HL-60/S4 (cell line): ENCODE results near the gene SERINC5.
"Not testable (repeated sequence)": the region's sequence is repeated elsewhere in the genome, so short reads cannot be mapped to it uniquely, and the experiment has no call there.

Experiments
- in situ Hi-C: fragments of 300-500 bp; cut with MboI; formaldehyde crosslinking; loops from 2 replicates; pipeline ENCODE4 v1.14.3; 2022; ENCODE audit warnings: low sequenced_read_pairs

Gene SERINC5

GRCh38 chr5:80111376-80111990, 144.4 kb downstream of the SERINC5 start:
- in situ Hi-C loops = not testable (repeated sequence)

GRCh38 chr5:80109646-80110478, 146.0 kb downstream of the SERINC5 start:
- in situ Hi-C loops = loop anchor here (10.0 kb wide), 1 partner anchor 175 kb away; no protein-coding TSS in a partner anchor

DNA sequence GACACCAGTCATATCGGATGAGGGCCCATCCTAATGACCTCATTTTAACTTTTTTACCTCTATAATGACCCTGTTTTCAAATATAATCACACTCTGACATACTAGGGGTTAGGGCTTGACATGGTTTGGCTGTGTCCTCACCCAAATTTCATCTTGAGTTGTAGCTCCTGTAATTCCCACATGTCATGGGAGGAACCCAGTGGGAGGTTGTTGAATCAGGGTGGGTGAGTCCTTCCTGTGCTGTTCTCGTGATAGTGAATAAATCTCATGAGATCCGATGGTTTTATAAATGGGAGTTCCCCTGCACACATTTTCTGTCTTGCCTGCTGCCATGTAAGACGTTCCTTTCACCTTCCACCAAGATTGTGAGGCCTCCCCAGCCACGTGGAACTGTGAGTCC, 148.9 kb downstream of the SERINC5 start:
- in situ Hi-C loops = loop anchor here (10.0 kb wide), 1 partner anchor 178 kb away; no protein-coding TSS in a partner anchor

GRCh38 chr5:80105698-80106439, 150.0 kb downstream of the SERINC5 start:
- in situ Hi-C loops = loop anchor here (10.0 kb wide), 1 partner anchor 179 kb away; no protein-coding TSS in a partner anchor

GRCh38 chr5:80103371-80103770, 152.5 kb downstream of the SERINC5 start:
- in situ Hi-C loops = loop anchor here (10.0 kb wide), 1 partner anchor 181 kb away; no protein-coding TSS in a partner anchor

DNA sequence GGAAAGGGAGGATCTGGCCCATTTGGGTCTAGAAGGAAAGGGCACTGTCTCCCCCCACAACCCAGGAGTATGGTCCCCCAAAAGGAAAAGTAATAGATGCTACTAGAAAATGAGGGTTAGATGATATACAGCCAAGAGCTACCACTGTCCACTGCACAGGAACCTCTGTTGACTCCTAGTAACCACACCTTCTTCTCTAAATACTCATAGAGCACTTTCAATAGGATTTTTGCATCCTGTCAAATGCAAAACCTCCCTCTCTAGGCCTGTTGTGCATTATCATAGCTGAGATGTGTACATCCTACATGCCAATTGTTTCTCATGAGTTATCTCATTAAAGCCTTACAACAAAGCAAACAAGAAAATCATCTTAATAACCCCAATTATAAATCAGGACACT, 153.9 kb downstream of the SERINC5 start:
- in situ Hi-C loops = loop anchor here (10.0 kb wide), 1 partner anchor 183 kb away; no protein-coding TSS in a partner anchor

DNA sequence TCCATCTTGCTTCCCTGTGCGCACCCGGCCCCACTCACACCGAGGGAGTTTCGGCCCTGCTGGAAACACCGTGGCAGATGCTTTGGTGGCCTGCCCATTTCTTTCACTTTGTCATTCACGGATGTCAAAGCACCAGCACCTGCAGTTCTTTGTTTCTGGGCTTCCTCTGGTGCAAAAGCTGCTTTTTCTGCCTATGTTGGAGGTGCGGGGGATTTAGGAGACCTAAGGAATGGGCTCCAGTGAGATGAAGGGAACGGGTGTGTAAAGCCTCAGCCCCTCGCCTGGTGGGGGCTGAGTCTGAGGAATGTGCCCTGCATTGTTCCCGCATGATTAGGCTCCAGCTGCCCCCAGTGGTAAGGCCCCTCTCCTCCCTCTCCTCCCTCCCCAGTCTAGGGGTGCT, 158.4 kb downstream of the SERINC5 start:
- in situ Hi-C loops = loop anchor here (25.0 kb wide), 2 partner anchors 210 to 1085 kb away; no protein-coding TSS in a partner anchor

DNA sequence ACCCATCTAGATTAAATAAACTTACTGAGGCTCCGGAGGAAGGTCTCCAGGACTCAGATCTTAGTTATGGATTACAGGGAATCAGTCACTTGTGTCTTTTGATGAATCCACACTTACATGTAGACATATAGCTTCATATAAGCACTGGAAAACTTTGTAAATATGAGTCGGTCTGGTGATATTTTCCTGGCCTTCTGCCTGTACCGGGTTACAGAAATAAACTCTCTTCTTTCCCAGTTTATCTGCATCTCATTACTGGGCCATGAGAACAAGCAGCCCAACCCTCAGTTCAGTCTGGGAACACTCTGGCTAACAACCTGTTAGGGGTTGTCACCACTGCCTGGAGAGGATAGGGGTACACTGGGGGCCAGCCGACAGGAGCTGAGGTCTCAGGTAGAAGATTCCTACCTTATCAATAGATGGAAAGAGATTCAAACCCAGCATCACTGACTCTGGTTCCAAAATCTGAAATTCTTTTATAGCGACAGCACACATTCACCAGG, 161.6 kb downstream of the SERINC5 start:
- in situ Hi-C loops = loop anchor here (25.0 kb wide), 2 partner anchors 207 to 1082 kb away; no protein-coding TSS in a partner anchor

DNA sequence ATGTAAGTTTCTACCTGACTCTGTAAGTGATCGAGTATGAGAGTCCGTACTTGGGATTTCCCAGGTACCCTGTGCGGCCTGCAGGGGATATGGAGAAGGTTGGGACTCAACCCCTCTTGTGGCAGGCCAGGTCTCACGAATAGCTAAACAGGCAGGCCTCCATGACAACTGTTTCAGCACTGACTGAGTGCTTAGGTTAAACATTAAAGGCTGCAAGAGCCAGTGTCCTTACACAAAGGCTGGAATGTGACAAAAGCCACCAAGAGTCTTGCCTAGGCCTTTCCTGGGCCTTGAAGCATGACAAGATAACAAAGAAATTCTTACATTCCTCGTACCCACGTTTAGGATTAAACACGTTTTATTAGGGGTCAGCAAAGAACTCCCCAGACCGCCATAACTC, 162.1 kb downstream of the SERINC5 start:
- in situ Hi-C loops = loop anchor here (25.0 kb wide), 2 partner anchors 206 to 1081 kb away; no protein-coding TSS in a partner anchor

DNA sequence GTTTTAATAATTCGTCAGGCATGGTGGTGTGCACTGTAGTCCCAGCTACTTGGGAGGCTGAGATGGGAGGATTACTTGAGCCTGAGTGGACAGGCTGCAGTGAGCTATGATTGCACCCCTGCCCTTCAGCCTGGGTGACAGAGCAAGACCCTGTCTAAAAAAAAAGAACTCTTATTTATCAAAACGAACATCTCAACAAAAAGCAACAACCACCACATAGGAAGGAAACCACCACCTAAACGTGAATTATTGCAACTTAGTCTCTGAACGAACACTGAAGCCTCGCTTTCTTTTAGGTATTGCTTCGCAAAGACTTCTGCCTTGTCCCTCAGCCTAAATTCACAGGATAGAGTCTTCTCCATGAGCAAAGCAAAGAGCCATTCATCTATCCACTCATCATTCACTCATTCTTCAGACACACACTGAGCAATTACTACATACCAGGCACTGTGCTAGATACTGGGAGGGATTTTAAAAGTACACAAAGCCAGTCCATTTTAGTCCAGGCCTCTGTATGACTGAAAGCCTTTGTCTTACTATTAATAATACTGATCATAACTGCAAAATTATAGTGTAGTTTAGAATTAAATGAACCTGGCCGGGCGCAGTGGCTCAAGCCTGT, 163.3 kb downstream of the SERINC5 start:
- in situ Hi-C loops = loop anchor here (25.0 kb wide), 2 partner anchors 205 to 1080 kb away; no protein-coding TSS in a partner anchor

DNA sequence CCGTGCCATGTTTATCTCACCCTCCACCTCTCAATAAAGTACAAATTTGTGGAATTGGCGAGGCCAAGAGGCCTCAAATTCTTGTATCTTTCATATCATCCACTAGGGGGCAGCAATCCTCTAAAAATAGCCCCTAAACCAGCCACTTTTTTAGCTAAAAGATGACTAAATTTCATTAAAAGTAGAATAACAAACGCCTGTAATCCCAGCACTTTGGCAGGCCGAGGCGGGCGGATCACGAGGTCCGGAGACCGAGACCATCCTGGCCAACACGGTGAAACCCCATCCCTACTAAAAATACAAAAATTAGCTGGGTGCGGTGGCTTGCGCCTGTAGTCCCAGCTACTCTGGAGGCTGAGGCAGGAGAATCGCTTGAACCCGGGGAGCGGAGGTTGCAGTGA, 164.1 kb downstream of the SERINC5 start:
- in situ Hi-C loops = loop anchor here (25.0 kb wide), 2 partner anchors 204 to 1079 kb away; no protein-coding TSS in a partner anchor

DNA sequence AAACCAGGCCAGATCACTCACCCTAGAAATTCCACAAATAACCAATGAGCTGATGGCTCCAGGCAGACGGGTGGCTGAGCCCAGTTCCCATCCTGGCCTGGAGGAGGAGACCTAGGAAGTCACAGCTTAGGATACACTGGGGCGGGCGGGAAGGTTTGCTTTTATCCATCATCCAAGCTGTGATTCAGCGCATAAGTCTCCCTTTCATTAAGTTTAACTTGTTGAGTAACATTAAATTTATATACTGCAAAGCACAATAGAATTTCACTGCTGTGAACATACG, 165.0 kb downstream of the SERINC5 start:
- in situ Hi-C loops = loop anchor here (25.0 kb wide), 2 partner anchors 204 to 1079 kb away; no protein-coding TSS in a partner anchor

DNA sequence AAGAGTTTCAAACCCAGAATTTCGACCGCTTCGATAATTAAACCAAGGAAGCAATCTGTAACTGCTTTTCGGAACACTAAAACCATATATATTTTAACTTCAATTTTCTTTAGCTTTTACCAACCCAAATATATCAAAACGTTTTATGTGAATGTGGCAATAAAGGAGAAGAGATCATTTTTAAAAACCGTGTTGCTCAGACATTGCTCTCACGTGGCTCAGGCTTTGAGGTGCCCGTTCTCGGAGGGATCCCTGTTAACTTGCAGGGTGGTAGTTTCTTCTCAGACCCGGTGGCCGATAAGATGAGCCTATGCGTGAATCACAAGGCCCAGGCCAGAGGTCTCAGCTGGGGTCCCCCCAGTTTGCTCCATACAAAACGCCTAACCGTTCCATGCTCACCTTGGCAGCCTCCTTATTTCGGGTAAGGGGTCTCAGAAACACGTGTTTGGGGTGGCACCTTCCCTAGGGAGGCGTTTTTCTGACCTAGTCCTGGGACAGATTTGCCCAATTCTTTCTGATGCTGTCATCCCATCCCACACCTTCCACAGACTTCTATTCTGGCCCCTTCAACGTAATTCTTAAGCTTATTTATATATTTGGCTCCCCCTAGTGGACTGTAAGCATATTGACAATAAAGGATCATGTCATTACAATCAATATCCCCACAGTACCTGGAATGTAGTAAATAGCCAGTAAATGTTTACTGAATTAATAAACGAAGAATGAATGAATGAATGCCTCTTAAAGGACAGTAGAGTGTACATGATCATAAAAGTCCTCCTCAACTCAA, 172.6 kb downstream of the SERINC5 start:
- in situ Hi-C loops = loop anchor here (25.0 kb wide), 2 partner anchors 196 to 1071 kb away; no protein-coding TSS in a partner anchor

DNA sequence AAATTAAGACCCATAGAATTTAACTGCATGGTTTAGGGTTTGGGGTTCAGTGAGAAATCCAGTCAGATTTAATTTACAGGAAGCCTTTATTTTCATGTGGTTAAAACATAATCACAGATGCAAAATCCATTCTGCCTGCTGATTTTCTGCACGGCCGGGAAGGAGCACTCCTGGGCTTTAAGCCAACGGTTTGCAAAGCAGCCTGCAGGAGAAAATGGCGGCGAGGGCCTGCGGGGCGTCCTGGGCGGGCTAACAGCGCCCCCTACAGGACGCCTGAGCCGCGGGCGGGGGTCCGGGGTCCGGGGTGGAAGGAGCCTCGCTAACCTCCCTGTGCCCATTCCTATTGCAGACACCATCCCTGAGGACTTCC, 173.1 kb downstream of the SERINC5 start:
- in situ Hi-C loops = loop anchor here (25.0 kb wide), 2 partner anchors 195 to 1070 kb away; no protein-coding TSS in a partner anchor

GRCh38 chr5:80082281-80082680, 173.6 kb downstream of the SERINC5 start:
- in situ Hi-C loops = loop anchor here (25.0 kb wide), 2 partner anchors 195 to 1070 kb away; no protein-coding TSS in a partner anchor

DNA sequence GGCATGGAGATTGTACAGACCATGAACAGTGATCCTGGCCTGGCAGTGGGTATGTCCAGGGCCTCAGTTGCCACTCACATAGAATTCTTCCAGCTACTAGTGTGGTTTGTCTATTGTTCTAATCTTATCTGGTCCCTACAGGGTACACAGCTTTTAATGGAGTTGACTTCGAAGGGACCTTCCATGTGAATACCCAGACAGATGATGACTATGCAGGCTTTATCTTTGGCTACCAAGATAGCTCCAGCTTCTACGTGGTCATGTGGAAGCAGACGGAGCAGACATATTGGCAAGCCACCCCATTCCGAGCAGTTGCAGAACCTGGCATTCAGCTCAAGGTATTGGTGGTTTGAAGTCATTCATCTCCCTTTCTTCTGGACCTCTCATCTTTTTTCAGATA, 176.9 kb downstream of the SERINC5 start:
- in situ Hi-C loops = loop anchor here (25.0 kb wide), 2 partner anchors 192 to 1067 kb away; no protein-coding TSS in a partner anchor

- in situ Hi-C loops = loop anchor here (25.0 kb wide), 2 partner anchors 190 to 1065 kb away; no protein-coding TSS in a partner anchor
Observed at GRCh38 chr5:80077051-80077714, 178.7 kb downstream of the SERINC5 start.
